Osteoblast (primary cell): ENCODE results near the gene GUCA2B. TPM values are rescaled to one million over a fixed set of nuclear protein-coding genes. Genes with fewer than 3 reads are reported as not detected.

ENCODE experiments used
- DNase-seq: peaks from one replicate; pipeline ENCODE4 v3.0.0; 2011; ENCODE audit warnings: low spot score, mixed read lengths; ENCODE audit not compliant: insufficient read length; ENCODE audit errors: missing footprints
- H2AFZ ChIP-seq: 2 replicates; pipeline ENCODE4 v1.6.0; 2011; ENCODE audit warnings: mild to moderate bottlenecking, low read length
- H3K27ac ChIP-seq: 2 replicates; pipeline ENCODE4 v1.5.1; 2011; ENCODE audit warnings: mild to moderate bottlenecking, low read depth, low read length, moderate library complexity
- H3K27me3 ChIP-seq: 2 replicates; pipeline ENCODE4 v1.6.0; 2012; ENCODE audit warnings: mild to moderate bottlenecking, control low read depth, inconsistent platforms, low read length, moderate library complexity; ENCODE audit not compliant: insufficient read depth
- H3K36me3 ChIP-seq: 2 replicates; pipeline ENCODE4 v1.5.1; 2011; ENCODE audit warnings: mild to moderate bottlenecking, low read length, control low read depth, moderate library complexity; ENCODE audit not compliant: insufficient read depth
- H3K4me1 ChIP-seq: 2 replicates; pipeline ENCODE4 v1.5.1; 2011; ENCODE audit warnings: mild to moderate bottlenecking, low read length, control low read depth, moderate library complexity; ENCODE audit not compliant: insufficient read depth
- H3K4me2 ChIP-seq: 2 replicates; pipeline ENCODE4 v1.6.0; 2011; ENCODE audit warnings: mild to moderate bottlenecking, low read length; ENCODE audit not compliant: insufficient read depth
- H3K4me3 ChIP-seq: fragments of 200-600 bp; sonication (generic); 3 replicates; pipeline ENCODE4 v1.5.1; 2012; ENCODE audit warnings: mild to moderate bottlenecking, low read length, inconsistent platforms; ENCODE audit not compliant: insufficient read depth
- H3K79me2 ChIP-seq: 2 replicates; pipeline ENCODE4 v1.6.0; 2012; ENCODE audit warnings: mild to moderate bottlenecking, low read length, control low read depth, inconsistent platforms; ENCODE audit not compliant: insufficient read depth
- H3K9me3 ChIP-seq: 2 replicates; pipeline ENCODE4 v1.5.1; 2011; ENCODE audit warnings: low read depth, low read length, control low read depth
- H4K20me1 ChIP-seq: 2 replicates; pipeline ENCODE4 v1.6.0; 2012; ENCODE audit warnings: mild to moderate bottlenecking, low read length, control low read depth; ENCODE audit not compliant: insufficient read depth
- CTCF ChIP-seq: IDR thresholded peaks from 2 replicates; pipeline ENCODE4 v1.5.1; 2011; ENCODE audit warnings: mild to moderate bottlenecking, low read depth, low read length, moderate library complexity; ENCODE audit errors: extremely low read depth
- total RNA-seq: library from RNA; depleted of rRNA; stranded (reverse); fragments of >200 nt; gene quantifications from 2 replicates; pipeline ENCODE4 v1.2.3, GENCODE V29; 2012

Gene GUCA2B
- total RNA-seq, 1 donor: not detected

- Histone ChIP-seq H3K4me1 (no peaks in the 10 kb centered on the region), H2AFZ (no peak overlapping the region), H3K4me3 (no peak overlapping the region), H3K27ac (no peak overlapping the region), H3K79me2 (no peaks in the 10 kb centered on the region), H3K36me3 (no peaks in the 10 kb centered on the region), H3K4me2 (no peak overlapping the region), H4K20me1 (no peaks in the 10 kb centered on the region), H3K27me3 (peaks cover 11% of the 10 kb centered on the region), H3K9me3 (no peaks in the 10 kb centered on the region)
- no peak for TF ChIP-seq CTCF
- no peak for DNase-seq
Observed at GRCh38 chr1:42130061-42130660, 23.0 kb upstream of the GUCA2B start.

- no peaks in the 10 kb centered on the region for H3K9me3 ChIP-seq
- no peak overlapping the region for H3K4me3 ChIP-seq
- no peak for DNase-seq
- no peak overlapping the region for H3K27ac ChIP-seq
- TF ChIP-seq CTCF: no peak
- no peaks in the 10 kb centered on the region for H3K79me2 ChIP-seq
- no peaks in the 10 kb centered on the region for H4K20me1 ChIP-seq
- no peaks in the 10 kb centered on the region for H3K4me1 ChIP-seq
- no peak overlapping the region for H2AFZ ChIP-seq
- H3K27me3 ChIP-seq: peaks cover 10% of the 10 kb centered on the region
- no peaks in the 10 kb centered on the region for H3K36me3 ChIP-seq
- no peak overlapping the region for H3K4me2 ChIP-seq
Observed at GRCh38 chr1:42133390-42133789, 19.8 kb upstream of the GUCA2B start.

- no peaks in the 10 kb centered on the region for H3K9me3 ChIP-seq
- H3K79me2 ChIP-seq: no peaks in the 10 kb centered on the region
- no peaks in the 10 kb centered on the region for H3K36me3 ChIP-seq
- DNase-seq: no peak
- TF ChIP-seq CTCF: no peak
- H3K4me3 ChIP-seq: no peak overlapping the region
- no peak overlapping the region for H3K4me2 ChIP-seq
- no peaks in the 10 kb centered on the region for H4K20me1 ChIP-seq
- no peaks in the 10 kb centered on the region for H3K4me1 ChIP-seq
- no peak overlapping the region for H3K27ac ChIP-seq
- H2AFZ ChIP-seq: no peak overlapping the region
- peaks cover 6% of the 10 kb centered on the region for H3K27me3 ChIP-seq
Observed at GRCh38 chr1:42133809-42134526, 19.2 kb upstream of the GUCA2B start.

- TF ChIP-seq CTCF: no peak
- Histone ChIP-seq H2AFZ (no peak overlapping the region), H3K27ac (no peak overlapping the region), H3K4me2 (no peak overlapping the region), H3K36me3 (no peaks in the 10 kb centered on the region), H3K27me3 (peaks cover 2% of the 10 kb centered on the region), H3K9me3 (no peaks in the 10 kb centered on the region), H3K79me2 (no peaks in the 10 kb centered on the region), H3K4me1 (no peaks in the 10 kb centered on the region), H4K20me1 (no peaks in the 10 kb centered on the region), H3K4me3 (no peak overlapping the region)
- DNase-seq: no peak
Observed at GRCh38 chr1:42135426-42135825, 17.8 kb upstream of the GUCA2B start.
